Measurements from ENCODE around the gene IL10RA.
A peak's percentile ranks its signal among the peaks of the same experiment; 100 is the strongest.

GRCh38 chr11:118005224-118006152 lies 19.3 kb downstream of the IL10RA start:
- TF ChIP-seq CTCF (IDR thresholded peaks at IDR 0.05; ENCODE audit: low read depth, low read length) (peak; percentile 19; the same call in 1 of the 2 replicates), EZH2phosphoT487 (IDR thresholded peaks at IDR 0.05; ENCODE audit: low read depth) (no peak)

Data from OCI-LY3 (cell line).